Coronary artery (tissue), 2 donors: Measurements from ENCODE around the gene PIAS1.
"Not testable (repeated sequence)": the region's sequence is repeated elsewhere in the genome, so short reads cannot be mapped to it uniquely, and the experiment has no call there.

Experiments used
- DNase-seq: peaks from one replicate; pipeline ENCODE4 v3.0.0-alpha.2; 2017; ENCODE audit warnings: low spot score
- H3K27ac ChIP-seq, 2 donors: fragments of 200-600 bp; sonication (generic); one replicate each; pipeline ENCODE4 v1.5.1; 2016 to 2019
- H3K4me3 ChIP-seq: fragments of 200-600 bp; sonication (generic); 2 replicates; pipeline ENCODE4 v1.5.1; 2016; ENCODE audit warnings: mild to moderate bottlenecking, moderate library complexity
- TF ChIP-seq, protein P1 (sequence below): fragments of 200-600 bp; sonication (generic); IDR thresholded peaks from one replicate; pipeline ENCODE4 v1.5.1; 2019; ENCODE audit warnings: antibody characterized with exemption

PIAS1 gene

DNA sequence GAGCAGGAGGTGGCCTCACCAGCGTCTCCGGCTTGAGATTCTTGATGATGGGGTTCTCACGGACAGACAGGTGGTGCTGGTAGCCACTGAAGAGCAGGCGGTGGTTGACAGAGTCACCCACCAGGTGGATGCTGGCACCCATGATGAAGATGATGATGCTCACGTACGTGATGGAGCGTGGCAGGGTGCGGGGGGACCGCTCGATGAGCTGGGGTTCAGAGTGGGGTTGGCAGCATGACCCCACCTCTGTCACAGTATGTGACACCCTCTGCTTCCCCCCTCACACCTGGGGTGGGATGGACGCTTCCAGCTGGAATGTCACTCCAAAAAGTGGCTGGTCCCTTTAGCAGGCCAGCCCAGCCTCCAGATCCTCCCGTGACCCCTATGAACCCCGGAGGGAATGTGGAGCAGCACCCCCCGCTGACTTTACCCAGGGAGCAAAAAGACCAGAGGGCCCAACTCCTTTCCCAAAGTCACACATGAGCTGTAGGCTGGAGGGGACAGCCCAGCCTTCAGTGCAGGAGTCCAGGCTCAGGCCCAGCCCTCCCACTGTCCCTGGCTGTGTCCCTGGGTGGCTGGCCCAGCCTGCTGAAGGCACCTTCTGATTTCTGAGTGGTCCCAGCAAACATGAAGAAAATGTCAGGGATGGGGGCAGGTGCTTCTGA is 157.7 kb downstream of the PIAS1 start:
- TF ChIP-seq, protein P1, sequence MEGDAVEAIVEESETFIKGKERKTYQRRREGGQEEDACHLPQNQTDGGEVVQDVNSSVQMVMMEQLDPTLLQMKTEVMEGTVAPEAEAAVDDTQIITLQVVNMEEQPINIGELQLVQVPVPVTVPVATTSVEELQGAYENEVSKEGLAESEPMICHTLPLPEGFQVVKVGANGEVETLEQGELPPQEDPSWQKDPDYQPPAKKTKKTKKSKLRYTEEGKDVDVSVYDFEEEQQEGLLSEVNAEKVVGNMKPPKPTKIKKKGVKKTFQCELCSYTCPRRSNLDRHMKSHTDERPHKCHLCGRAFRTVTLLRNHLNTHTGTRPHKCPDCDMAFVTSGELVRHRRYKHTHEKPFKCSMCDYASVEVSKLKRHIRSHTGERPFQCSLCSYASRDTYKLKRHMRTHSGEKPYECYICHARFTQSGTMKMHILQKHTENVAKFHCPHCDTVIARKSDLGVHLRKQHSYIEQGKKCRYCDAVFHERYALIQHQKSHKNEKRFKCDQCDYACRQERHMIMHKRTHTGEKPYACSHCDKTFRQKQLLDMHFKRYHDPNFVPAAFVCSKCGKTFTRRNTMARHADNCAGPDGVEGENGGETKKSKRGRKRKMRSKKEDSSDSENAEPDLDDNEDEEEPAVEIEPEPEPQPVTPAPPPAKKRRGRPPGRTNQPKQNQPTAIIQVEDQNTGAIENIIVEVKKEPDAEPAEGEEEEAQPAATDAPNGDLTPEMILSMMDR: no peak
- peak; percentile 66 for DNase-seq
- H3K4me3 ChIP-seq: no peak overlapping the region
- no peak overlapping the region for H3K27ac ChIP-seq

- H3K27ac ChIP-seq, DNase-seq, H3K4me3 ChIP-seq: not testable (repeated sequence)
These were observed 159.4 kb downstream of the PIAS1 start for GRCh38 chr15:68213491-68213845.

- no peak overlapping the region for H3K4me3 ChIP-seq
- no peak overlapping the region for H3K27ac ChIP-seq
- TF ChIP-seq, protein P1: no peak
- peak; percentile 58 for DNase-seq
These were observed 160.1 kb downstream of the PIAS1 start for GRCh38 chr15:68213991-68214837.

- TF ChIP-seq, protein P1: no peak
- Histone ChIP-seq H3K4me3 (no peak overlapping the region), H3K27ac (no peak overlapping the region)
- no peak for DNase-seq
These were observed 160.7 kb downstream of the PIAS1 start for GRCh38 chr15:68214838-68215254.

DNA sequence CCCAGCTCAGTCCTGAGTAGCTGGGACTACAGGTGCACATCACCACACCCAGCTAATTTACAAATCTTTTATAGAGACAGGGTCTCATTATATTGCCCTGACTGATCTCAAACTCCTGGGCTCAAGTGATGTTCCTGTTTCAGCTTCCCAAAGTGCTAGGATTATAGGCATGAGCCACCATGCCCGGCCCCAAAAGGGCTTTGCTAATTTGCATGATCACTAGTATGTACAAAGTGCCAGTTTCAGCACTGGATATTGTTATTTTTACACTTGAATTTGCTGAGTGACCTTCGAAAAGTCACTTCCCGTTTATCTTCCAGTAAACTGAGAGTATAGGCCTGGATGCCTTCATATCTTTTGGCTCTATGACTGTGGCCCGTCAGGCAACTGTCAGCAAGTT is 163.2 kb downstream of the PIAS1 start:
- TF ChIP-seq, protein P1: no peak
- DNase-seq: no peak
- Histone ChIP-seq H3K27ac (no peak overlapping the region), H3K4me3 (no peak overlapping the region)

DNA sequence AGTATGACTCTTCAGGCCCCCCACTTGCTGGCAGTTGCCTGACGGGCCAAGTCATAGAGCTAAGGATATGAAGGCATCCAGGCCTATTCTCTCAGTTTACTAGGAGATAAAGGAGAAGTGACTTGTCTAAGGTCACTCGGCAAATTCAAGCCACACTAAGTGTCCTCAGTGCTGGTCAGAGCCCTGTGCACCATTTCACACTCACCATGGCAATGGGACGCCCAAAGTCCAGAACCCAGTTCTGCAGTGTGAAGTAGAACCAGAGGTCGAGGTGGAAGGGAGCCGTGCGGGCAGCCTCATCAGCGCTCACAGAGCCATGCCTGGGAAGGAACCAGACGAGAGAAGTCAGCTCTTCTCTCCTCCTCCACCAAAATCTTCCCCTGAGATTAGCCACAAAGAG is 164.2 kb downstream of the PIAS1 start:
- Histone ChIP-seq H3K4me3 (no peak overlapping the region), H3K27ac (no peak overlapping the region)
- DNase-seq: peak; percentile 62
- TF ChIP-seq, protein P1: no peak

- TF ChIP-seq, protein P1: no peak
- DNase-seq: no peak
- H3K4me3 ChIP-seq: no peak overlapping the region
- H3K27ac ChIP-seq: no peak overlapping the region
These were observed 165.0 kb downstream of the PIAS1 start for GRCh38 chr15:68218847-68219798.
